ENCODE data around the gene PDCD1.
A peak's percentile ranks its signal among the peaks of the same experiment; 100 is the strongest.

The PDCD1 gene

DNA sequence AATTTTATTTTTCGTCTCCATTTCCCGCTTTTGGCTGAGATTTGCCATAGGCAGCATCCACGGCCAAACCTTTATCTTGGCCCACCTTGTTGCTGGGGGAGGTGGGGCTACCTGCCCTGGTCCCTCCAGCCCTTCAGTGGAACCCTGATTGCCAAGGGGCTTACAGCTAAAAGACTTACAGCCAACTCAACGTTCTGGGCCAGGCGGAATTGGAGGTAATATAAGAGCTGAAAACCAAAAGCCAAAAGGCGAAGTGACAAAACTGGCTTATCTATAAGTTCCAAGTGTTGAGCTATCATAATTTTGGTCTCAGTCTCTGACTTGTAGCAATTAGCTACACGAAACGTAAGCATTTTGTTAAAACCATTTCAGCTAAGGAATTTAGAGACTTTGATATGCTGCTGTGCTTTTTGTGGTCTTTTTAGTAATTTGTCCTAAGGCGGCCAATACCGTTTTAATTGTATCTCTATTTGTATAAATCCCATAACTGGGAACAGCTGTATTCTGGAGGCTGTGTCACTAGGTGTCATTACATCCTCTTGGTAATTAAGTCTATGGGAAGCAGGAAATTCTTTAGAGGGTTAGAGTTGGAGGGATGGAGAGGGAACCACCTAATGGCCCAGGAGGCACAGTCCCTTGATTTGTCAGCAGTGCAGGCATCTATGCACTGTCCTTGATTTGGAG is 24.0 kb downstream of the PDCD1 start:
- TF ChIP-seq SIN3A (IDR thresholded peaks at IDR 0.05; ENCODE audit: borderline replicate concordance, insufficient read depth, low read length), result no peak
- no peak for TF ChIP-seq POLR2AphosphoS5 (IDR thresholded peaks at IDR 0.05; ENCODE audit: low read depth, low read length)
- no peak for TF ChIP-seq FOXP2 (optimal IDR thresholded peaks at IDR 0.05; ENCODE audit: borderline replicate concordance, extremely low read depth, extremely low read length, insufficient read depth)
- no peak for TF ChIP-seq TAF1 (IDR thresholded peaks at IDR 0.05; ENCODE audit: borderline replicate concordance, insufficient read depth, low read length)
- TF ChIP-seq, protein P1, sequence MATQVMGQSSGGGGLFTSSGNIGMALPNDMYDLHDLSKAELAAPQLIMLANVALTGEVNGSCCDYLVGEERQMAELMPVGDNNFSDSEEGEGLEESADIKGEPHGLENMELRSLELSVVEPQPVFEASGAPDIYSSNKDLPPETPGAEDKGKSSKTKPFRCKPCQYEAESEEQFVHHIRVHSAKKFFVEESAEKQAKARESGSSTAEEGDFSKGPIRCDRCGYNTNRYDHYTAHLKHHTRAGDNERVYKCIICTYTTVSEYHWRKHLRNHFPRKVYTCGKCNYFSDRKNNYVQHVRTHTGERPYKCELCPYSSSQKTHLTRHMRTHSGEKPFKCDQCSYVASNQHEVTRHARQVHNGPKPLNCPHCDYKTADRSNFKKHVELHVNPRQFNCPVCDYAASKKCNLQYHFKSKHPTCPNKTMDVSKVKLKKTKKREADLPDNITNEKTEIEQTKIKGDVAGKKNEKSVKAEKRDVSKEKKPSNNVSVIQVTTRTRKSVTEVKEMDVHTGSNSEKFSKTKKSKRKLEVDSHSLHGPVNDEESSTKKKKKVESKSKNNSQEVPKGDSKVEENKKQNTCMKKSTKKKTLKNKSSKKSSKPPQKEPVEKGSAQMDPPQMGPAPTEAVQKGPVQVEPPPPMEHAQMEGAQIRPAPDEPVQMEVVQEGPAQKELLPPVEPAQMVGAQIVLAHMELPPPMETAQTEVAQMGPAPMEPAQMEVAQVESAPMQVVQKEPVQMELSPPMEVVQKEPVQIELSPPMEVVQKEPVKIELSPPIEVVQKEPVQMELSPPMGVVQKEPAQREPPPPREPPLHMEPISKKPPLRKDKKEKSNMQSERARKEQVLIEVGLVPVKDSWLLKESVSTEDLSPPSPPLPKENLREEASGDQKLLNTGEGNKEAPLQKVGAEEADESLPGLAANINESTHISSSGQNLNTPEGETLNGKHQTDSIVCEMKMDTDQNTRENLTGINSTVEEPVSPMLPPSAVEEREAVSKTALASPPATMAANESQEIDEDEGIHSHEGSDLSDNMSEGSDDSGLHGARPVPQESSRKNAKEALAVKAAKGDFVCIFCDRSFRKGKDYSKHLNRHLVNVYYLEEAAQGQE (IDR thresholded peaks at IDR 0.05; ENCODE audit: insufficient read depth in 1 of 2, low read depth in 2 of 2, low read length in 2 of 2), result no peak

- TF ChIP-seq, protein P1 (IDR thresholded peaks at IDR 0.05; ENCODE audit: insufficient read depth in 1 of 2, low read depth in 2 of 2, low read length in 2 of 2), result 0 out of 4 replicates have a peak, but pooled peaks of 1 of the 2 experiments have one; percentile 14
- TF ChIP-seq TAF1 (IDR thresholded peaks at IDR 0.05; ENCODE audit: borderline replicate concordance, insufficient read depth, low read length), result no peak
These were observed 25.5 kb downstream of the PDCD1 start for GRCh38 chr2:241833101-241833663.

GRCh38 chr2:241827394-241827793 is 31.3 kb downstream of the PDCD1 start:
- TF ChIP-seq POLR2AphosphoS5 (IDR thresholded peaks at IDR 0.05; ENCODE audit: low read depth, low read length) (no peak), SIN3A (IDR thresholded peaks at IDR 0.05; ENCODE audit: borderline replicate concordance, insufficient read depth, low read length) (no peak), TAF1 (IDR thresholded peaks at IDR 0.05; ENCODE audit: borderline replicate concordance, insufficient read depth, low read length) (no peak)

DNA sequence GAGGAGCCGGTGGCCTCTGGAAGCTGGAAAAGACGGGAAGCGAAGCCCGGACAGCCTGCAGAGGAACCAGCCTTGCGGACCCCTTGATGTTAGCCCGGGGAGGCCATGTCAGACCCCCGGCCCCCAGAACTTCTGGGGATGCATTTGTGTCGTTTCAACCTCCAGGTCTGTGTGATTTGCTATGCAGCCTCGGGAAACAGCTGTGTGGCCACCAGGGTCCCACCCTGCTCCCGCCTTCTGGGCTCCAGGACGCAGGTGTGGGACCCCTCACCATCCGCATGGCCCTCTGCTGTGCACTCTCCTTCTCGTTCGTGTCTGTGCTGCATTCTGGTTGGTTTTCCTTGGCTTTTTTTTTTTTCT is 36.5 kb downstream of the PDCD1 start:
- TF ChIP-seq TAF1 (IDR thresholded peaks at IDR 0.05; ENCODE audit: borderline replicate concordance, insufficient read depth, low read length) (no peak), FOXP2 (optimal IDR thresholded peaks at IDR 0.05; ENCODE audit: borderline replicate concordance, extremely low read depth, extremely low read length, insufficient read depth) (no peak), POLR2AphosphoS5 (IDR thresholded peaks at IDR 0.05; ENCODE audit: low read depth, low read length) (no peak), SIN3A (IDR thresholded peaks at IDR 0.05; ENCODE audit: borderline replicate concordance, insufficient read depth, low read length) (no peak)
- TF ChIP-seq, protein P1 (IDR thresholded peaks at IDR 0.05; ENCODE audit: insufficient read depth in 1 of 2, low read depth in 2 of 2, low read length in 2 of 2), result no peak

DNA sequence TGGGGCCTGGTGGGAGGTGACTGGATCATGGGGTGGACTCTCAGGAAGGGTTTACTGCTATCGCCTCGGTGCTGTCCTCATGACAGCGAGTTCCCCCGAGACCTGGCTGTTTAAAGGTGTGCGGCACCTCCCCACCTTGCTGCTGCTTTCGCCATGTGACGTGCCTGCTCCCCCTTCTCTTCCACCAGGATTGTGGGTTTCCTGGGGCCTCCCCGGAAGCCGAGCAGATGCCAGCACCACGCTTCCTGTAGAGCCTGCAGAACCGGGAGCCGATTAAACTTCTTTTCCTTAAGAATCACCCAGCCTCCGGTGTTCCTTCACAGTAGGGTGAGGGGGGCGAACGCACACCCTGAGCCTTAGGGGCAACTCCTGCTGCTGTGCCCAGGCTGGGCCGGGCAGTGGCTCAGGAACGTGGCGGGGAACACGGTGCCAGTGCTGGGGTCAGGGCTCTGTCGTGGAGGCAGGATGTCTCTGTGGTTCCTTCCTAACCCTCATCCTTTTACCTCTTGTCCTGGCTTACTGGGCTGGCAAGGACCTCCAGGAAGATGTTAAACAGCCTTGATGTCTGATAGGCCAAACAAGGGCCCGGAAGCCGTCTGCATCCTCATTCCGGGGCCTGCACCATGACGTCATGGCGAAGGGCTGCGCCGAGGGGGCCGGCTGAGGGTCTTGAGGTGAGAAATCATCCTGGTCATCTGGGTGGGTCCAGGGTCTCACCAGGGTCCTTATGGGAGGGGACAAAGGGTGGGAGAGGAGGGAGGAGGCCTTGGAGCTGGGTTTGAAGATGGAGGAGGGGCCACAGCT is 37.0 kb downstream of the PDCD1 start:
- TF ChIP-seq TAF1 (IDR thresholded peaks at IDR 0.05; ENCODE audit: borderline replicate concordance, insufficient read depth, low read length) (no peak), FOXP2 (optimal IDR thresholded peaks at IDR 0.05; ENCODE audit: borderline replicate concordance, extremely low read depth, extremely low read length, insufficient read depth) (peak; percentile 10)

Data from PFSK-1 (cell line).